ENCODE data around the gene VRTN.
"Not testable (repeated sequence)": the region's sequence is repeated elsewhere in the genome, so short reads cannot be mapped to it uniquely, and the experiment has no call there.

Gene VRTN

GRCh38 chr14:74368026-74368425 lies 19.8 kb downstream of the VRTN start:
- Histone ChIP-seq H3K27me3 (replicated peaks; ENCODE audit: control insufficient read depth, insufficient read depth, low read length, poor library complexity, severe bottlenecking) (no peaks in the 10 kb centered on the region), H3K4me1 (ENCODE audit: control insufficient read depth, insufficient read depth, low read length, poor library complexity, severe bottlenecking) (no peaks in the 10 kb centered on the region), H3K9me3 (ENCODE audit: control insufficient read depth, low read length) (no peaks in the 10 kb centered on the region), H3K4me3 (ENCODE audit: insufficient read depth, low read depth, low read length, poor library complexity, severe bottlenecking) (no peak overlapping the region), H3K36me3 (ENCODE audit: control insufficient read depth, insufficient read depth, low read length) (no peaks in the 10 kb centered on the region), H3K27ac (ENCODE audit: insufficient read depth, low read length, poor library complexity, severe bottlenecking) (no peak overlapping the region)
- DNase-seq, result no peak

- no peak for DNase-seq
- Histone ChIP-seq H3K9me3 (ENCODE audit: control insufficient read depth, low read length) (no peaks in the 10 kb centered on the region), H3K4me3 (ENCODE audit: insufficient read depth, low read depth, low read length, poor library complexity, severe bottlenecking) (no peak overlapping the region), H3K4me1 (ENCODE audit: control insufficient read depth, insufficient read depth, low read length, poor library complexity, severe bottlenecking) (no peaks in the 10 kb centered on the region), H3K27ac (ENCODE audit: insufficient read depth, low read length, poor library complexity, severe bottlenecking) (no peak overlapping the region), H3K36me3 (ENCODE audit: control insufficient read depth, insufficient read depth, low read length) (no peaks in the 10 kb centered on the region), H3K27me3 (replicated peaks; ENCODE audit: control insufficient read depth, insufficient read depth, low read length, poor library complexity, severe bottlenecking) (no peaks in the 10 kb centered on the region)
Observed at GRCh38 chr14:74368441-74368840, 20.2 kb downstream of the VRTN start.

GRCh38 chr14:74377976-74378690 lies 29.9 kb downstream of the VRTN start:
- H3K9me3 ChIP-seq (ENCODE audit: control insufficient read depth, low read length), result no peaks in the 10 kb centered on the region
- H3K36me3 ChIP-seq (ENCODE audit: control insufficient read depth, insufficient read depth, low read length), result no peaks in the 10 kb centered on the region
- H3K4me3 ChIP-seq (ENCODE audit: insufficient read depth, low read depth, low read length, poor library complexity, severe bottlenecking), result no peak overlapping the region
- H3K4me1 ChIP-seq (ENCODE audit: control insufficient read depth, insufficient read depth, low read length, poor library complexity, severe bottlenecking), result no peaks in the 10 kb centered on the region
- no peaks in the 10 kb centered on the region for H3K27me3 ChIP-seq (replicated peaks; ENCODE audit: control insufficient read depth, insufficient read depth, low read length, poor library complexity, severe bottlenecking)
- no peak for DNase-seq
- H3K27ac ChIP-seq (ENCODE audit: insufficient read depth, low read length, poor library complexity, severe bottlenecking), result no peak overlapping the region

GRCh38 chr14:74380172-74380571 lies 31.9 kb downstream of the VRTN start:
- no peak for DNase-seq
- no peaks in the 10 kb centered on the region for H3K27me3 ChIP-seq (replicated peaks; ENCODE audit: control insufficient read depth, insufficient read depth, low read length, poor library complexity, severe bottlenecking)
- H3K27ac ChIP-seq (ENCODE audit: insufficient read depth, low read length, poor library complexity, severe bottlenecking), result no peak overlapping the region
- H3K36me3 ChIP-seq (ENCODE audit: control insufficient read depth, insufficient read depth, low read length), result no peaks in the 10 kb centered on the region
- no peaks in the 10 kb centered on the region for H3K4me1 ChIP-seq (ENCODE audit: control insufficient read depth, insufficient read depth, low read length, poor library complexity, severe bottlenecking)
- H3K9me3 ChIP-seq (ENCODE audit: control insufficient read depth, low read length), result no peaks in the 10 kb centered on the region
- no peak overlapping the region for H3K4me3 ChIP-seq (ENCODE audit: insufficient read depth, low read depth, low read length, poor library complexity, severe bottlenecking)

- H3K4me3 ChIP-seq (ENCODE audit: insufficient read depth, low read depth, low read length, poor library complexity, severe bottlenecking), result no peak overlapping the region
- no peaks in the 10 kb centered on the region for H3K36me3 ChIP-seq (ENCODE audit: control insufficient read depth, insufficient read depth, low read length)
- no peaks in the 10 kb centered on the region for H3K9me3 ChIP-seq (ENCODE audit: control insufficient read depth, low read length)
- H3K27ac ChIP-seq (ENCODE audit: insufficient read depth, low read length, poor library complexity, severe bottlenecking), result no peak overlapping the region
- H3K27me3 ChIP-seq (replicated peaks; ENCODE audit: control insufficient read depth, insufficient read depth, low read length, poor library complexity, severe bottlenecking), result no peaks in the 10 kb centered on the region
- H3K4me1 ChIP-seq (ENCODE audit: control insufficient read depth, insufficient read depth, low read length, poor library complexity, severe bottlenecking), result no peaks in the 10 kb centered on the region
- no peak for DNase-seq
Observed at GRCh38 chr14:74380845-74381244, 32.6 kb downstream of the VRTN start.

GRCh38 chr14:74381571-74381970 lies 33.3 kb downstream of the VRTN start:
- not testable (repeated sequence) for H3K27ac ChIP-seq (ENCODE audit: insufficient read depth, low read length, poor library complexity, severe bottlenecking); H3K9me3 ChIP-seq (ENCODE audit: control insufficient read depth, low read length); H3K4me3 ChIP-seq (ENCODE audit: insufficient read depth, low read depth, low read length, poor library complexity, severe bottlenecking); H3K36me3 ChIP-seq (ENCODE audit: control insufficient read depth, insufficient read depth, low read length); H3K4me1 ChIP-seq (ENCODE audit: control insufficient read depth, insufficient read depth, low read length, poor library complexity, severe bottlenecking); DNase-seq; H3K27me3 ChIP-seq (replicated peaks; ENCODE audit: control insufficient read depth, insufficient read depth, low read length, poor library complexity, severe bottlenecking)

GRCh38 chr14:74382231-74382630 lies 34.0 kb downstream of the VRTN start:
- Histone ChIP-seq H3K4me1 (ENCODE audit: control insufficient read depth, insufficient read depth, low read length, poor library complexity, severe bottlenecking) (no peaks in the 10 kb centered on the region), H3K27ac (ENCODE audit: insufficient read depth, low read length, poor library complexity, severe bottlenecking) (no peak overlapping the region), H3K27me3 (replicated peaks; ENCODE audit: control insufficient read depth, insufficient read depth, low read length, poor library complexity, severe bottlenecking) (no peaks in the 10 kb centered on the region), H3K4me3 (ENCODE audit: insufficient read depth, low read depth, low read length, poor library complexity, severe bottlenecking) (no peak overlapping the region), H3K36me3 (ENCODE audit: control insufficient read depth, insufficient read depth, low read length) (no peaks in the 10 kb centered on the region), H3K9me3 (ENCODE audit: control insufficient read depth, low read length) (no peaks in the 10 kb centered on the region)
- no peak for DNase-seq

- H3K4me3 ChIP-seq (ENCODE audit: insufficient read depth, low read depth, low read length, poor library complexity, severe bottlenecking), result no peak overlapping the region
- DNase-seq, result no peak
- H3K27me3 ChIP-seq (replicated peaks; ENCODE audit: control insufficient read depth, insufficient read depth, low read length, poor library complexity, severe bottlenecking), result no peaks in the 10 kb centered on the region
- H3K9me3 ChIP-seq (ENCODE audit: control insufficient read depth, low read length), result no peaks in the 10 kb centered on the region
- no peak overlapping the region for H3K27ac ChIP-seq (ENCODE audit: insufficient read depth, low read length, poor library complexity, severe bottlenecking)
- no peaks in the 10 kb centered on the region for H3K36me3 ChIP-seq (ENCODE audit: control insufficient read depth, insufficient read depth, low read length)
- H3K4me1 ChIP-seq (ENCODE audit: control insufficient read depth, insufficient read depth, low read length, poor library complexity, severe bottlenecking), result no peaks in the 10 kb centered on the region
Observed at GRCh38 chr14:74389980-74390379, 41.7 kb downstream of the VRTN start.

- not testable (repeated sequence) for H3K4me3 ChIP-seq (ENCODE audit: insufficient read depth, low read depth, low read length, poor library complexity, severe bottlenecking); H3K9me3 ChIP-seq (ENCODE audit: control insufficient read depth, low read length); DNase-seq; H3K36me3 ChIP-seq (ENCODE audit: control insufficient read depth, insufficient read depth, low read length); H3K4me1 ChIP-seq (ENCODE audit: control insufficient read depth, insufficient read depth, low read length, poor library complexity, severe bottlenecking); H3K27me3 ChIP-seq (replicated peaks; ENCODE audit: control insufficient read depth, insufficient read depth, low read length, poor library complexity, severe bottlenecking); H3K27ac ChIP-seq (ENCODE audit: insufficient read depth, low read length, poor library complexity, severe bottlenecking)
Observed at GRCh38 chr14:74390505-74390904, 42.2 kb downstream of the VRTN start.

- Histone ChIP-seq H3K9me3 (ENCODE audit: control insufficient read depth, low read length) (no peaks in the 10 kb centered on the region), H3K27me3 (replicated peaks; ENCODE audit: control insufficient read depth, insufficient read depth, low read length, poor library complexity, severe bottlenecking) (no peaks in the 10 kb centered on the region), H3K4me1 (ENCODE audit: control insufficient read depth, insufficient read depth, low read length, poor library complexity, severe bottlenecking) (no peaks in the 10 kb centered on the region), H3K27ac (ENCODE audit: insufficient read depth, low read length, poor library complexity, severe bottlenecking) (no peak overlapping the region), H3K4me3 (ENCODE audit: insufficient read depth, low read depth, low read length, poor library complexity, severe bottlenecking) (no peak overlapping the region), H3K36me3 (ENCODE audit: control insufficient read depth, insufficient read depth, low read length) (no peaks in the 10 kb centered on the region)
- DNase-seq, result no peak
Observed at GRCh38 chr14:74391479-74391878, 43.2 kb downstream of the VRTN start.
